Fibroblast of lung (primary cell): ENCODE measurements around the gene ZNF821. TPM values are rescaled to one million over a fixed set of nuclear protein-coding genes. Genes with fewer than 3 reads are reported as not detected.
"Not testable (repeated sequence)": the region's sequence is repeated elsewhere in the genome, so short reads cannot be mapped to it uniquely, and the experiment has no call there.

Experiments used
- DNase-seq, 2 donors: peaks; one replicate each; pipeline versions ENCODE4 v3.0.0 to v3.0.0-alpha.2; 2010; ENCODE audit warnings: low read depth in 2 of 2
- H2AFZ ChIP-seq: 2 replicates; pipeline ENCODE4 v1.5.1; 2012; ENCODE audit warnings: low read length, control low read depth, inconsistent platforms
- H3K27ac ChIP-seq: 2 replicates; pipeline ENCODE4 v1.5.1; 2011; ENCODE audit warnings: low read length, control low read depth; ENCODE audit not compliant: insufficient read depth
- H3K27me3 ChIP-seq: 2 replicates; pipeline ENCODE4 v1.5.1; 2011; ENCODE audit warnings: mild to moderate bottlenecking, low read length; ENCODE audit not compliant: control insufficient read depth, insufficient read depth
- H3K36me3 ChIP-seq: 2 replicates; pipeline ENCODE4 v1.5.1; 2011; ENCODE audit warnings: low read length; ENCODE audit not compliant: control insufficient read depth, insufficient read depth
- H3K4me1 ChIP-seq: 2 replicates; pipeline ENCODE4 v1.5.1; 2011; ENCODE audit warnings: low read length; ENCODE audit not compliant: control insufficient read depth, insufficient read depth; ENCODE audit errors: extremely low read depth
- H3K4me2 ChIP-seq: 2 replicates; pipeline ENCODE4 v1.5.1; 2011; ENCODE audit warnings: low read length, control low read depth; ENCODE audit not compliant: insufficient read depth; ENCODE audit errors: extremely low read depth
- H3K4me3 ChIP-seq, 4 experiments: fragments of 200-600 bp in 1 of 4; sonication (generic) in 1 of 4; replicated peaks in 1 of 4; 2 replicates each; pipeline ENCODE4 v1.5.1; 2011 to 2016; ENCODE audit warnings: low read length in 4 of 4, low read depth in 3 of 4, mild to moderate bottlenecking in 3 of 4, control low read depth in 2 of 4, inconsistent platforms in 1 of 4, mixed read lengths in 1 of 4; ENCODE audit not compliant: insufficient read depth in 1 of 4; ENCODE audit errors: control extremely low read depth in 1 of 4
- H3K79me2 ChIP-seq: 2 replicates; pipeline ENCODE4 v1.5.1; 2012; ENCODE audit warnings: mild to moderate bottlenecking, low read length, inconsistent platforms; ENCODE audit not compliant: control insufficient read depth, insufficient read depth
- H3K9ac ChIP-seq: 2 replicates; pipeline ENCODE4 v1.5.1; 2011; ENCODE audit warnings: mild to moderate bottlenecking, low read length, control low read depth; ENCODE audit not compliant: insufficient read depth
- H3K9me3 ChIP-seq: 2 replicates; pipeline ENCODE4 v1.5.1; 2012; ENCODE audit warnings: low read depth, low read length; ENCODE audit not compliant: control insufficient read depth, insufficient read depth
- H4K20me1 ChIP-seq: 2 replicates; pipeline ENCODE4 v1.5.1; 2011; ENCODE audit warnings: low read length; ENCODE audit not compliant: control insufficient read depth, insufficient read depth; ENCODE audit errors: extremely low read depth
- EZH2 ChIP-seq: IDR thresholded peaks from 2 replicates; pipeline ENCODE4 v1.5.1; 2012; ENCODE audit warnings: low read length, control low read depth, mild to moderate bottlenecking; ENCODE audit errors: missing control alignments
- polyA plus RNA-seq, 2 donors: library from polyadenylated mRNA; depleted of rRNA in 1 of 2; stranded (reverse) in 1 of 2; unstranded in 1 of 2; fragments of >200 nt; gene quantifications; 2 replicates each; pipeline ENCODE4 v1.2.1, GENCODE V29; 2011 to 2012; ENCODE audit warnings: missing spikeins in 1 of 2
- total RNA-seq: library from RNA; depleted of rRNA; stranded (reverse); fragments of >200 nt; gene quantifications from 2 replicates; pipeline ENCODE4 v1.2.1, GENCODE V29; 2014
- TF ChIP-seq, protein P1 (sequence below), 2 donors: IDR thresholded peaks in 1 of 2; conservative IDR thresholded peaks in 1 of 2; 1 replicate in 1 of 2; 2 replicates in 1 of 2; pipeline ENCODE4 v1.5.1; 2011 to 2012; ENCODE audit warnings: low read length in 2 of 2, control low read depth in 1 of 2, inconsistent platforms in 1 of 2, low read depth in 1 of 2, mild to moderate bottlenecking in 1 of 2

Gene ZNF821
- total and polyA plus RNA-seq, 2 donors (not counting 1 experiment from before 2014, with no cell fraction given): 5.8 to 5.9 TPM

DNA sequence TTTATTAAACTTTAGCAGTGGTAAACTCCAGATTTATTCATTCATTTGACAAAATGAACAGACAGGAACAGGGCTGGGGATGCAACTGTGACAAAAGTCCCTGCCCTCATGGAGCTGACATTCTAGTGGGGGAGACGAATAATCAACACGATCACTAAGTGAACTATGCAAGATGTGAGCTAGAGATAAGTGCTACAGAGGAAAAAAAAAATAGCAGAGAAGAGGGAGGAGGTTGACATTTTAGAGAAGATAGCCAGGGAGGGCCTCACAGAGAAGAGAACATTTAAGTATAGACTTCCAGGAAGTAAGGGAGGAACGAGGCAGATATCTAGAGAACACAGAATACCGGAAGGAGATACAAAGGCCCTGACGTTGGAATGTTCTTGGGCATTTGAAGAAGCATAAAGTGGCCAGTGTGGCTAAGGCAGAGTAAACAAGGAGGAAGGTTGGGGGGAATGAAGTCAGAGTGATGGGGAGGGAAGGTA, 57.4 kb downstream of the ZNF821 start:
- no peaks in the 10 kb centered on the region for H3K27me3 ChIP-seq
- TF ChIP-seq, protein P1, sequence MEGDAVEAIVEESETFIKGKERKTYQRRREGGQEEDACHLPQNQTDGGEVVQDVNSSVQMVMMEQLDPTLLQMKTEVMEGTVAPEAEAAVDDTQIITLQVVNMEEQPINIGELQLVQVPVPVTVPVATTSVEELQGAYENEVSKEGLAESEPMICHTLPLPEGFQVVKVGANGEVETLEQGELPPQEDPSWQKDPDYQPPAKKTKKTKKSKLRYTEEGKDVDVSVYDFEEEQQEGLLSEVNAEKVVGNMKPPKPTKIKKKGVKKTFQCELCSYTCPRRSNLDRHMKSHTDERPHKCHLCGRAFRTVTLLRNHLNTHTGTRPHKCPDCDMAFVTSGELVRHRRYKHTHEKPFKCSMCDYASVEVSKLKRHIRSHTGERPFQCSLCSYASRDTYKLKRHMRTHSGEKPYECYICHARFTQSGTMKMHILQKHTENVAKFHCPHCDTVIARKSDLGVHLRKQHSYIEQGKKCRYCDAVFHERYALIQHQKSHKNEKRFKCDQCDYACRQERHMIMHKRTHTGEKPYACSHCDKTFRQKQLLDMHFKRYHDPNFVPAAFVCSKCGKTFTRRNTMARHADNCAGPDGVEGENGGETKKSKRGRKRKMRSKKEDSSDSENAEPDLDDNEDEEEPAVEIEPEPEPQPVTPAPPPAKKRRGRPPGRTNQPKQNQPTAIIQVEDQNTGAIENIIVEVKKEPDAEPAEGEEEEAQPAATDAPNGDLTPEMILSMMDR (conservative IDR thresholded peaks at IDR 0.05 in 1 of 2, IDR thresholded peaks at IDR 0.05 in 1 of 2; ENCODE audit: low read depth in 1 of 2, low read length in 2 of 2): no peak
- TF ChIP-seq EZH2: no peak
- no peaks in the 10 kb centered on the region for H3K36me3 ChIP-seq
- H3K27ac ChIP-seq: no peak overlapping the region
- no peak overlapping the region for H3K4me2 ChIP-seq
- H4K20me1 ChIP-seq: no peaks in the 10 kb centered on the region
- no peaks in the 10 kb centered on the region for H3K79me2 ChIP-seq
- no peaks in the 10 kb centered on the region for H3K4me1 ChIP-seq
- no peak overlapping the region for H3K4me3 ChIP-seq
- H3K9ac ChIP-seq: no peak overlapping the region
- no peak overlapping the region for H2AFZ ChIP-seq
- H3K9me3 ChIP-seq: no peaks in the 10 kb centered on the region
- DNase-seq: no peak

DNA sequence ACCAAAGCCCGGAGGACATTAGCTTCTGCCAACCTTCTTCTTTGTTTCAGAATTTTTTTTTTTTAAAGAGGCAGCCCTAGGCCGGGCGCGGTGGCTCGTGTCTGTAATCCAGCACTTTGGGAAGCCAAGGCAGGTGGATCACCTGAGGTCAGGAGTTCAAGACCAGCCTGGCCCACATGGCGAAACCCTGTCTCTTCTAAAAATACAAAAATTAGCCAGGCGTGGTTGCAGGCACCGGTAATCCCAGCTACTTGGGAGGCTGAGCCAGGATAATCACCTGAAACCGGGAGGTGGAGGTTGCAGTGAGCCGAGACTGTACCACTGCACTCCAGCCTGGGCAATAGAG, 66.9 kb downstream of the ZNF821 start:
- not testable (repeated sequence) for H3K9ac ChIP-seq, H3K27me3 ChIP-seq, H3K4me3 ChIP-seq, H3K79me2 ChIP-seq, DNase-seq, H3K4me1 ChIP-seq, H3K9me3 ChIP-seq, H3K36me3 ChIP-seq, H4K20me1 ChIP-seq, H2AFZ ChIP-seq
- Histone ChIP-seq H3K27ac (peak overlapping the region; percentile 57), H3K4me2 (peak overlapping the region; percentile 17)

DNA sequence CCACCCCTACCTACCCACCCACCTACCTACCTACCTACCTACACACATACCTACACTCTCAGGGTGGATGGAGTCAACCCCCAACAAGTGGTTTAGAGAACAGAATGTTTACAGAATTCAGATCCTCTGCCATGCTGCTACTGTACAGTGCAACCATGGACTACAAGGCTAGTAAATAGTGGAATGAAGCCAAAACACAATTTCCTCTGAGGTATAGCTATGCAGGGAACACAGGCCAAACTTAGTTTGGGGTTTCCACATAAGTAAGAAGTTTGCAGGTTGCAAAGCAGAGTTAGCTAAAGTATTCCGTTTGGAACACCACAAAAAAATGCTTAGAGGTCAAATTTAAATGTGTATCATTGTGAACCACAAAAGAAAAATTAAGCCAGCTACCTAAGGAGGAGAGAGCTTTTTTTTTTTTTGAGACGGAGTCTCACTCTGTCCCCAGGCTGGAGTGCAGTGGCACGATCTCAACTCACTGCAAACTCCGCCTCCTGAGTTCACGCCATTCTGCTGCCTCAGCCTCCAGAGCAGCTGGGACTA, 72.7 kb downstream of the ZNF821 start:
- no peak overlapping the region for H2AFZ ChIP-seq
- H3K4me2 ChIP-seq: no peak overlapping the region
- H3K27me3 ChIP-seq: no peaks in the 10 kb centered on the region
- no peaks in the 10 kb centered on the region for H3K36me3 ChIP-seq
- DNase-seq: peak in 1 of 2 donors; percentile 14
- TF ChIP-seq, protein P1 (conservative IDR thresholded peaks at IDR 0.05 in 1 of 2, IDR thresholded peaks at IDR 0.05 in 1 of 2; ENCODE audit: low read depth in 1 of 2, low read length in 2 of 2): no peak
- no peak for TF ChIP-seq EZH2
- no peaks in the 10 kb centered on the region for H3K4me1 ChIP-seq
- no peak overlapping the region for H3K27ac ChIP-seq
- no peak overlapping the region for H3K9ac ChIP-seq
- H4K20me1 ChIP-seq: no peaks in the 10 kb centered on the region
- H3K9me3 ChIP-seq: no peaks in the 10 kb centered on the region
- no peak overlapping the region for H3K4me3 ChIP-seq
- peaks cover 23% of the 10 kb centered on the region for H3K79me2 ChIP-seq

DNA sequence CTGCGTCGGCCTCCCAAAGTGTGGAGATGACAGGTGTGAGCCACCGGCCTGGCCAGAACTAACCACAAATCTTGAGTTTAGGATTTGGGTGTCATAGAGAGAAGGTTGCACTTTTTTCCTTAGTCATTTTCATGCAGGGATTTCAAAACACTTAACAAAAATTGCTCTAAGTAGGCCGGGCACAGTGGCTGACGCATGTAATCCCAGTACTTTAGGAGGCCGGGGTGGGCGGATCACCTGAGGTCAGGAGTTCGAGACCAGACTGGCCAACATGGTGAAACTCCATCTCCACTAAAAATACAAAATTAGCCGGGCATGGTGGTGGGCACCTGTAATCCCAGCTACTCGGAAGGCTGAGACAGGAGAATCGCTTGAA, 73.8 kb downstream of the ZNF821 start:
- not testable (repeated sequence) for H3K27me3 ChIP-seq, H3K9me3 ChIP-seq, DNase-seq, H4K20me1 ChIP-seq, H3K36me3 ChIP-seq, H3K4me1 ChIP-seq, H3K9ac ChIP-seq, H2AFZ ChIP-seq, H3K4me2 ChIP-seq, H3K4me3 ChIP-seq
- Histone ChIP-seq H3K27ac (peak overlapping the region; percentile 100), H3K79me2 (peaks cover 34% of the 10 kb centered on the region)
